Activated CD8-positive, alpha-beta memory T cell treated with anti-CD3 and anti-CD28 coated beads for 24 hours (primary cell): ENCODE results near the gene EXOG.
A peak's percentile ranks its signal among the peaks of the same experiment; 100 is the strongest.

ENCODE experiments used
- DNase-seq: peaks from one replicate; pipeline ENCODE4 v3.0.0-alpha.2; 2020

The EXOG gene

DNA sequence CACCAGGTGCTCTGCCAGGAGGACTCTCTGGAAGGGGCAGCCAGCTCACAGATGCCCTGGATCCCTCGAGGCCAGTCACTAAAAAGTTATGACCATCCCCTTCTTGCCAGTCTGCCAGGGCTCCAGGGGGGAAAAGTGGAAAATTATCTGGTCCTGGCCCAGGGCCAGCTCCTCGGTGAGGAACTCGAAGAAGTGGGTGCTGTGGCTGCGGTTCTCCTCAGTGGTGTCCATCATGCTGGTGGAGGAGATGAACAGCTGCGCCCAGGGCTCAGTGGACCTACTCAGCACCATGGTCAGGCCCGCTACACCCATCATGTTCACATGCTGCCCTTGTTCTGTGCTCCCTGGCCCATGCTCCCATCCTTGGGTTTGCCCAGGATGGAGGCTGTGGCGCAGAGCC is 19.2 kb downstream of the EXOG start:
- no peak for DNase-seq

- DNase-seq: no peak
Observed at GRCh38 chr3:38516669-38517068, 20.5 kb downstream of the EXOG start.

- DNase-seq: no peak
Observed at GRCh38 chr3:38519000-38519399, 22.9 kb downstream of the EXOG start.

DNA sequence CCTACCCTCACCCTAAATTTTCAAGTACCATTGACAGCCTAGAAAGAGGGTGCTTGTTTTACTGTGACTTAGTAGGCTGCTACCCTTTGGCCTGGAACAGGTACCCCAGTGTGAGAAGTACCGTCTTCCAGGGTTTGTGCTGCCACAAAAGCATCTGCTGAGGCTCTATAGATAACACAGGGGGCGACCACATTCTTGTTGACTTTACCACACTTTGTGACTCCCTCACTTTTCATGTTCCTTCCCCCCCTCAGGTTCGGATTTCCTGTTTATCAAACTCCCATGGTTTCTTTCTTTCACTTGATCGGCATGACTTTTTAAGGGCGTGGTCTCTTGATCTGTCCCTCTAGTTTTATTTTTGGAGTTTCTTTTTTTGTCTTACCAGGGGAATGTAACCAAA is 23.5 kb downstream of the EXOG start:
- DNase-seq: no peak

DNA sequence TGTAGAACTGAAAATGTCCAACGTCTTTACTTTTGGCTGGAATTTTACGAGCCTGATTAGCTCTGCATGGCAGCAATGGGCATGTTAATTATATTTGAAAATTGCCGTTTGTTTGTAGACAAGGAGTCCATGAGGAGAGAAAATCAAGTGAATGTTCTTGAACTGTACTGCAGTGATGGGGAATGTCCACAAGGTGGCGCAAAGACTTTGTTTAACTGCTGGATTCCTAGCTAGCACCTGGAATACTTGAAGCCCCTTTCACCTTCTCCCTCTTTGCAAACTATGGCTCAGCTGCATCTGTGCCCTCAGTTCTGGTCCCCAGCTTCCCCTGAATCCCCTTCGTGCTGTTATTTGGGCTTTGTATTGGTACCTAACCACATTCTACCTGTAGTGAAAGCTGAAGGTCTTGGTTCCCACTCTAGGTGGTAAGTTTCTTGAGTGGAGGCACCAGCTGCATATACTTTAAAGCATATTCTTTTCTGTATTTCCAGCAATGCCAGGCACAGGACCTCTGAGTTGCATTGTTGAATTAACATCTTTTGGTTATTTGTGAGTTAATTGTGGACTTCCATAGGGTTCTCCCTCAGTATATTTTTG is 25.3 kb downstream of the EXOG start:
- peak; percentile 77 for DNase-seq

DNA sequence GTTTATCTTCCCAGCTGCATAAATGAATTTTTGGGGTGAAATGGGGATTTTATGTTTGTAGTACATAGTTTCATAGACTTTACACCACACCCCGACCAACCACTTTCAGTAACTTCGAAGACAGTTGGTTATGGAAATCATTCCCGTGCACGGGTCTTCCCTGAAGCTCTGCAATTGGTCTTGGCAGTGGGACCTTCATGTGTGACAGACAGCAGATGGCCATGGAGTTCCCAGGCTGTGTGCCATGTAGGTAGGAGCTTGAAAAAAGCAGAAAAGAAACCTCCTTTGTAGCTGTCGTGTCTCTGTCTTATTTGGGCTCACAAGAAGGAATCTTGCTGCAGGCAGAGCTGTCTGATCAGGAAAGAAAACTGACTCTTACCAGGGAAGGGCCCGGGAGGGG is 25.9 kb downstream of the EXOG start:
- DNase-seq: no peak

- DNase-seq: no peak
Observed at GRCh38 chr3:38524141-38524739, 28.1 kb downstream of the EXOG start.

GRCh38 chr3:38526792-38527191 is 30.7 kb downstream of the EXOG start:
- DNase-seq: no peak

DNA sequence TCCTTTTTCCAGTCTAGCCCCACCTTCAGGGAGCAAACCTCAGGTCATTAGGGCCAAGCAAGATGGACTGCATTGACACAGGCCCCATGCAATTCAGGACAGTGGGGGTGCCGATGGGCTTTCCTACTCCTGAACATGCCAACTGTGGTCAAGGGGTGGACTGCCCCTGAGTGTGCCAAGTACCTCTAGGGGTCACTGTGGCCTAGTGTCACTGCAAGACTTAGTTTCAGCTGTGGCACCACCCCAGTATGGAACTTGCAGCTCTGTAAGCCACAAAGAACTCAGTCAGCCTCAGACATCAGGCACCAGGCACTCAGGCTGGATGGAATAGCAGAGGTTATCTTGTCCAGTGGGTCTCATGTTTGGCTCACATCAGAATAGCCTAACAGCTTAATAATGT is 32.3 kb downstream of the EXOG start:
- DNase-seq: no peak

DNA sequence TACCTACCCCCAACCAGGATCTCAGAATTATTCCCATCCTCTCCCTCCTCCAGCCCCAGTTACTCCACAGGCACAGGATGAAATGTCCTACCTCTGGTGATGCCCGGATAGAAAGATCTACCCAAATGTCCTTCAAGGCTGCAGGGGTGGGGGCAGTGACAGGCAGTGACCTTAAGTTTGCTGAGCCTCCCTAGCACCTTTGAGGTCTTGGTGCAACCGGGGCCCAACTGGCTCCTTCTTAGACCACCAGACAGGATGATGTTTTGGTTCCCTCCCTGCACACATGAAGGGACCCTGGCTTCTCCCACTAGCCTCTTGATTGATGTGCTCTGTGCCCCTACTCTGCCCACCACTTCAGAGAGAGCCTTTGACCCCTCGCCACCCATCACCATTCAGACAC is 36.4 kb downstream of the EXOG start:
- no peak for DNase-seq

DNA sequence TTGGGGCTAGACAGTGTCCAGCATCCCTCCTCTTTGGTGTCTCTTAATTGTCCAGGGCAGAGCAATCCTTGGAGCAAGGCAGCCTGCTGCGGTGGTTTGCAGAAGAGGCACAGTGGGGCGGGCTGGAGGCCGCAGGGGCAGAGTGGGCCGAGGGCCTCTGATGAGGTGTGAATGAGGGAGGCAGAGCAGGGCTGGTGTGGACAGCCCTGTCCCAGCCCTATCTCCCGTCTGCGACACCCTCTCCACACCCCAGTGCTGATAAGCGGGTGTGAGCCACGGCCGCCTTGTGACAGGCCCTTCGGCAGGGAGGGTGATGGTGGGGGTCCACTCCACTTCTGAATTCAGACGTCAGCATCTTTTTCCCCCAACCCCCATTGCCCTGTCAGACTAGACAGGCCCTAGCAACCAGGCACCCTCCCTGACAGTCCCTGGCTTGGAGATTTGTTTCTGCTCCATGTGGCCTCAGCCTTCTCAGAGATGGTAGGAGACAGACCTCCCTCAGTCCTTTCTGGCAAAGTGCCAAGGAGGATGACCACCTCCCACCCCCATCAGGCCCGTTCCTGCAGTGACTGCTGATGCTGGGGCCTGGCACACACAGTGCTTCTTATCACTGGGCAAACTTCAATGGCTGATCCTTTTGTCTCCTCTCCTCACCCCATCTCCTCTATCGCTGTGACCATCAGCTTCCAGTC is 37.3 kb downstream of the EXOG start:
- no peak for DNase-seq

DNA sequence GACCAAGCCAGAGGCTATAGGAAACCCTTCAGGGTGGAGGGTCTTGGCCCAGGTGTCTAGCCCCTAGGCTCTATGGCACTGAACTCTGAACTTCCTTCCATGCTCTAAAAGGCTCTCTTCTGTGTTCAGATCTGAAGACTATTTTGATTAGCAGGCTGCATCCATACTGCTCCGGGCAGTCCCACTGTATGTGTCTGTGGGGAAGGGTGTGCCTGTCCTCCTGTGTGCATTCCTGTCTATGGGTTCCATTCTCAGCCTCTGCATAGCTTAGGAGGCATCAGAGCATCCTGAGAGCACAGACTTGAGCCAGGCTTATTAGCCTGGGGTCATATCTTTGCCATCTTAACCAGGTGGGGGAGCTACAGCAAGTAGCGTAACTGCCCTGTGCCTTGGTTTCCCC is 38.0 kb downstream of the EXOG start:
- DNase-seq: no peak

GRCh38 chr3:38534604-38535003 is 38.5 kb downstream of the EXOG start:
- DNase-seq: no peak

DNA sequence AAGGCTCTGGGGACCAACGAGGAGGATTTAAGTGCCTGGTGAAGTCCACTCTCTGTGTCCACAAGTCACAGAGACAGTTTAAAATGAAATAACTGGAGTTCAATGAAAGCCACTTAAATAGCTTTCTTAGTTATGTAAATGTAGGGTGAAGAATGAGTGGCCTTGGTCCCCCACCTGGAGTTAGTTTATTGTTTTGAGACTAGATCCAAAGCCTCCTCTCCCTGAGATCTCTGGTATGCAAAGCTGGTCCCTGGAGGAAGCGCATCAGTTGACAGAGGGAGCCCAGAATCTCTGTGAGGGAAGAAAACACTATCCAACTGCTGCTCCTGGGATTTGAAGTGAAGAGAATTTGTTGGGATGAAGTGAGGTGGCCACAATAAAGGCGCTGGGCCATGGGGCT is 40.5 kb downstream of the EXOG start:
- no peak for DNase-seq

- peak; percentile 24 for DNase-seq
Observed at GRCh38 chr3:38538773-38539353, 42.7 kb downstream of the EXOG start.

DNA sequence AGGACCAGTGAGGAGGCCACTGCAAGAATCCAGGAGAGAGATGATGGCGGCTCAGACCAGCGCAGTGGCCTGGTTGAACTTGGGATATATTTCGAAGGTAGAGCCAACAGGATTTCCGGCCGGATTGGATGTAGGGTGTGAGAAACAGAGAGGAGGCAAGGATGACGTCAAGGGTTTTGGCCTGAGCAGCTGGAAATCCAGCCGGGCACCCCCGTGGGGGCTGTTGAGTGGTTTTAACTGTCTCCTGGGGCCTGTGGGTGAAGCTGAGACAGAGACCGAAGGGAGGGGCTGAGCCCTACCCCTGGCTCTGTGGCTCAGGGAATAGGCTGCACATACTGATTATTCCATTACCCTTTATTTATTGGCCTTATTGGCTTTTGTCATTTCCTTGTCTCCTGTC is 45.7 kb downstream of the EXOG start:
- DNase-seq: no peak

DNA sequence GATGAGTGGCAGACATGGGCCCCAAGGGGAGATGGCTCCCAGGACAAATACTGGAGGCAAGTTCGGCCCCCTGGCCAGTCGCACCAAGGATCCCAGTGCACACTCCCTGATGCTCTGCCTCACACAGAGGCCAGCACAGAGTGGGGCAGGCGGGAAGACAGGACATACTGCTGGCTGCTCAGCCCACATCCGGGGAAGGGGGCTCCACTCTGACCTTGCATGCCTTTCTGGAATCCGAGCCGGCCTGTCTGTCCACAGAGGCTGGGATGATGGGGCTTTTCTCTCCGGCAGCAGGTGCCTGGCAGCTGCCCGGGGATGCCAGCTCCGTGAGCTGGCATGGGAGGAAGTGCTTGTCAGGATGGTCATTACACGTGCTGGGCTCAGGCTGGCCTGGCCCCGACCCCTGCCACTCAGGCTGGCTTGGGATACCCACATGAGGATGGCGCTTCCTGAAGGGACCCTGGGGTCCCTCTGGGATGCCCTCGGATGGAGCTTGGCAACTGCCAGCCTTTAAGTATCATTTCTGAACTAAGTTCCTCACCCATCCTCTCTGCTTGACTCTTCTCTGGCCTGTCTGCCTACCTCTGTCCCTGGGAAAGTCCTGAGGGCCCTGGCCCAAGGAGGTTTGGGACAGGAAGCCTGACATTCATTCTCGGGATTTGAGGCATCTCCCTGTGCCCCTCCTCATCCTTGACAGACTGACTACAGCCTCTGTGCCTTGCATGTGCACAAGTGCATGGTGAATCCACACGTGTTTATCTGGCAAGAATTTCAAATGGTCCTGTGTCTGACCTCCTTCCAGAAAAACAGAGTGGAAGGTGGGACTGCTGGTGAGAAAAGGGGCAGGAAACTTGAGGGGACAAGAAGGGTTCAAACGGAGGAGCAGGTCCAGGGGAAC is 46.5 kb downstream of the EXOG start:
- no peak for DNase-seq

DNA sequence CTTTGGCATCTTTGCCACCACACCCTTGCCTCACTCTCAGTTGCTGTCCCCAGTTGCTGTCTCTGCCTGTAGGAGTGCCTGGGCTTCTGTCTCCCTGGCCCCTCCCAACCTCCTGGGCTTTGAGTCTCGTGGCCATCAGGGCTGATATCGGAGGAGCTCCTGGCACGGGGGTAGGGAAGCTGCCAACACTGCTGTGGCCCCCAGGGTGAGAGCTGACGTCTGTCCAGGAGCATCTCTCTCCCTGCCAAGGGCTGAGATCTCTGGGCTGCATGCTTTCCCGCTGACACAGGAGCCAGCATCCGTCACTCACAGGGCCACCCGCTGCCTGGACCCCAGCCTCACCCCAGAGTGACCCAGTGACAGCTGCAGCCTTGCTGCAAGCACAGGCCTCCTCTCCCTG is 47.4 kb downstream of the EXOG start:
- no peak for DNase-seq

GRCh38 chr3:38544926-38545325 is 48.8 kb downstream of the EXOG start:
- DNase-seq: no peak

DNA sequence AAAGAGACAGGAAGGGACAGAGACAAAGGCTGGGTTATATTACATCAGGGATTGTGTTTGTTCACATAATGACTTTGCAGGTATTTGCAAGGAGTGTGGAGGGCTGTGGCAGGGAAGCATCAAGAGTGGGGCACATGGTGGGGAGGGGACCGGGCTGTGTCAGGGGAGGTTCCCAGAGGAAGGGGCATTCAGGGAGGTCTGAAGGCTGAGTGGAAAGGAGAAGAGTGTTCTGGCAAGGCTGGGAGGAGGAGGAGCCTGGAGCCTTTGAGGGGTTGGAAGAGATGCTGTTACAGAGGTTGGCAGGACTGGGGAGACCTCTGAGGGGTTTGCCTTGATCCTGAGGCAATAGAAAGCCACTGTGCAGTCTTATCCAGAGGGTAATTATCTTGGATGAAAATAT is 49.4 kb downstream of the EXOG start:
- no peak for DNase-seq

DNA sequence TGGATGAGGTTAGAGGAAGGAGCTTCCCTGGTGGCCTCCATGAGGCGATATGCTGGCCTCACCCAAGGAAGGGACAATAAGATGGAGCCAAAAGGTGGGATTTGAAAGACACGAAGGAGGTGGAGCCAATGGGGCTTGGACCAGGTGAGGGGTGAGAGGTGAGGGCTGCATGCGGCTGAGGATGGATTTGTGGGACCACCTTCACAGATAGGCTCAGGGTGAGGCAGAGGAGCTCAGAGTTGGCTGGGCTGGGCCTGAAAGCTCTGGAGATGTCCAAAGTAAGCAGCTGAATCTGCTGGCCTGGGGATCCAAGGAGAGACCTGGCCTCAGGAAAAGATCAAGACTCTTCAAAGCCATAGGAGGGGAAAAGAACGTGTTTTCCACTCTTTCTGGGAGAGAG is 49.8 kb downstream of the EXOG start:
- no peak for DNase-seq

DNA sequence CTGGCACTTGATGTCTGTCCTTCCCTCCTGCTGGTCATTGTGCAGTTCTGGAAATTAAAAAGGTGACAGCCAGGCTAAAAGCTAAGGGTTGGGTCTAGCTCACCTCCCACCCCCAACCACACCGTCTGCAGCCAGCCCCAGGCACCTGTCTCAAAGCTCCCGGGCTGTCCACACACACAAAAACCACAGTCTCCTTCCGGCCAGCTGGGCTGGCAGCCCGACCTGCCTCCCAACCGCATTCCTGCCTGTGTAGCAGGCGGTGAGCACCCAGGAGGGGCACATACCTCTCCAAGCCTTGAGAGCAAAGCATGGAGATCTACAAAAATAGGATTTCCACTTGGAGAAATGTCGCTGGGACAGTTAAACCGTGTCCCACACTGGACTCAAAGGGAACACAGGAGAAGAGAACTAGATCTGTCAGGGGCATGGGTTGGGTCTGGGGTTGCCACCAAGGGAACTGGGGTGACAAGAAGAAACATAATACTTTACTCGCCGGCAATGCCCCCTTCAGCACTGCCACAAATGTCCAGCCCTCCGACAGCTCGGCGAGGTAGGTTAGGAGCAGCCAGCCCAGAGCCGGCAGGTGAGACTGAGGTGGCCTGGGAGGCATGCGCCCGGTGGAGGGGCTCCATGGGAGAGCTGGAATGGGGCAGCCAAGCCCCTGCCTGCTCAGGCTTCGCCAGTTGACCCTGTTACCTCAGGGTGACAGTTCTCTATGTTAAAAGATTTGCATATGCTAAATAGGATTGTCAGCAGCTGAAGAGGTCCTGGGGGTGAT is 52.2 kb downstream of the EXOG start:
- DNase-seq: peak; percentile 44
